ENCODE data around the gene EFNA3.

The EFNA3 gene

GRCh38 chr1:155062151-155062686, 16.4 kb upstream of the EFNA3 start:
- in situ Hi-C loops (cut with HindIII; ENCODE audit: low sequenced_read_pairs), result loop anchor here (5.0 kb wide), 1 partner anchor 50 kb away; no protein-coding TSS in a partner anchor
- no peak for TF ChIP-seq CTCF (IDR thresholded peaks at IDR 0.05; ENCODE audit: low read depth, low read length, missing control alignments)
- no peak for DNase-seq (ENCODE audit: low read depth)
- no peak overlapping the region for H3K4me3 ChIP-seq (ENCODE audit: low read depth, low read length)

GRCh38 chr1:155062702-155063411, 15.8 kb upstream of the EFNA3 start:
- peak; percentile 68 for TF ChIP-seq CTCF (IDR thresholded peaks at IDR 0.05; ENCODE audit: low read depth, low read length, missing control alignments)
- peak overlapping the region; percentile 82 for H3K4me3 ChIP-seq (ENCODE audit: low read depth, low read length)
- DNase-seq (ENCODE audit: low read depth), result no peak
- in situ Hi-C loops (cut with HindIII; ENCODE audit: low sequenced_read_pairs), result loop anchor here (5.0 kb wide), 1 partner anchor 51 kb away; no protein-coding TSS in a partner anchor

- TF ChIP-seq CTCF (IDR thresholded peaks at IDR 0.05; ENCODE audit: low read depth, low read length, missing control alignments), result no peak
- DNase-seq (ENCODE audit: low read depth), result peak; percentile 59
- H3K4me3 ChIP-seq (ENCODE audit: low read depth, low read length), result peak within 1 kb of the TSS; percentile 82
- in situ Hi-C loops (cut with HindIII; ENCODE audit: low sequenced_read_pairs), result loop anchor here (5.0 kb wide), 1 partner anchor 51 kb away; no protein-coding TSS in a partner anchor
Measured at GRCh38 chr1:155063550-155064110, 15.0 kb upstream of the EFNA3 start, which contains the start of gene EFNA4. Gene EFNA4, plus strand, starts transcription at chr1:155063740. Its CDS starts 84 bp downstream, at chr1:155063824.

- no peak for DNase-seq (ENCODE audit: low read depth)
- no peak for TF ChIP-seq CTCF (IDR thresholded peaks at IDR 0.05; ENCODE audit: low read depth, low read length, missing control alignments)
- peak overlapping the region; percentile 82 for H3K4me3 ChIP-seq (ENCODE audit: low read depth, low read length)
- in situ Hi-C loops (cut with HindIII; ENCODE audit: low sequenced_read_pairs), result loop anchor here (5.0 kb wide), 1 partner anchor 52 kb away; no protein-coding TSS in a partner anchor
Measured at GRCh38 chr1:155064111-155064831, 14.4 kb upstream of the EFNA3 start.

GRCh38 chr1:155064832-155065429, 13.7 kb upstream of the EFNA3 start:
- in situ Hi-C loops (cut with HindIII; ENCODE audit: low sequenced_read_pairs), result loop anchor here (5.0 kb wide), 1 partner anchor 53 kb away; no protein-coding TSS in a partner anchor
- TF ChIP-seq CTCF (IDR thresholded peaks at IDR 0.05; ENCODE audit: low read depth, low read length, missing control alignments), result no peak
- no peak for DNase-seq (ENCODE audit: low read depth)
- H3K4me3 ChIP-seq (ENCODE audit: low read depth, low read length), result peak overlapping the region; percentile 82

- DNase-seq (ENCODE audit: low read depth), result no peak
- no peak overlapping the region for H3K4me3 ChIP-seq (ENCODE audit: low read depth, low read length)
- no peak for TF ChIP-seq CTCF (IDR thresholded peaks at IDR 0.05; ENCODE audit: low read depth, low read length, missing control alignments)
- in situ Hi-C loops (cut with HindIII; ENCODE audit: low sequenced_read_pairs), result no loop called here
Measured at GRCh38 chr1:155066777-155067176, 11.9 kb upstream of the EFNA3 start.
